Trophoblast cell (in vitro differentiated cells and primary cell): ENCODE data around the gene IGF2R.

Experiments
- DNase-seq, 2 donors: peaks; one replicate each; pipeline ENCODE4 v3.0.0-alpha.2; 2016
- H2AFZ ChIP-seq: 2 replicates; pipeline ENCODE4 v1.6.1; 2013; ENCODE audit warnings: low read length, moderate library complexity, mild to moderate bottlenecking; ENCODE audit not compliant: insufficient read depth, poor library complexity
- H2AK5ac ChIP-seq: 2 replicates; pipeline ENCODE4 v1.6.1; 2013; ENCODE audit warnings: mild to moderate bottlenecking, low read length
- H2BK120ac ChIP-seq: 2 replicates; pipeline ENCODE4 v1.6.1; 2013; ENCODE audit warnings: low read length, mild to moderate bottlenecking, moderate library complexity; ENCODE audit not compliant: insufficient read depth, poor library complexity
- H2BK12ac ChIP-seq: 2 replicates; pipeline ENCODE4 v1.6.1; 2013; ENCODE audit warnings: mild to moderate bottlenecking, low read length, moderate library complexity
- H2BK5ac ChIP-seq: 2 replicates; pipeline ENCODE4 v1.6.1; 2013; ENCODE audit warnings: low read length, low read depth, moderate library complexity, mild to moderate bottlenecking; ENCODE audit not compliant: poor library complexity
- H3K14ac ChIP-seq: 2 replicates; pipeline ENCODE4 v1.6.1; 2013; ENCODE audit warnings: mild to moderate bottlenecking, low read length
- H3K18ac ChIP-seq: 2 replicates; pipeline ENCODE4 v1.6.1; 2013; ENCODE audit warnings: mild to moderate bottlenecking, low read length
- H3K23ac ChIP-seq: 2 replicates; pipeline ENCODE4 v1.6.1; 2013; ENCODE audit warnings: low read length
- H3K27ac ChIP-seq: 2 replicates; pipeline ENCODE4 v1.5.1; 2013; ENCODE audit warnings: low read depth, mild to moderate bottlenecking, inconsistent platforms, low read length, moderate library complexity
- H3K27me3 ChIP-seq: 2 replicates; pipeline ENCODE4 v1.6.1; 2013; ENCODE audit warnings: inconsistent platforms, mild to moderate bottlenecking, low read length, moderate library complexity; ENCODE audit not compliant: insufficient read depth
- H3K36me3 ChIP-seq, 2 experiments: 1 replicate in 1 of 2; 2 replicates in 1 of 2; pipeline ENCODE4 v1.6.1; 2013; ENCODE audit warnings: low read length in 2 of 2, mild to moderate bottlenecking in 2 of 2, moderate library complexity in 1 of 2; ENCODE audit not compliant: insufficient read depth in 2 of 2, control insufficient read depth in 1 of 2
- H3K4ac ChIP-seq: 2 replicates; pipeline ENCODE4 v1.6.1; 2013; ENCODE audit warnings: low read depth, mild to moderate bottlenecking, low read length, moderate library complexity
- H3K4me1 ChIP-seq, 2 experiments: 1 replicate in 1 of 2; 2 replicates in 1 of 2; pipeline ENCODE4 v1.6.1; 2013; ENCODE audit warnings: low read length in 2 of 2, mild to moderate bottlenecking in 2 of 2, moderate library complexity in 1 of 2; ENCODE audit not compliant: insufficient read depth in 2 of 2, control insufficient read depth in 1 of 2
- H3K4me2 ChIP-seq: 2 replicates; pipeline ENCODE4 v1.6.1; 2013; ENCODE audit warnings: inconsistent platforms, mild to moderate bottlenecking, low read length, moderate library complexity
- H3K4me3 ChIP-seq: 2 replicates; pipeline ENCODE4 v1.5.1; 2013; ENCODE audit warnings: mild to moderate bottlenecking, low read depth, low read length, inconsistent platforms
- H3K79me1 ChIP-seq: one replicate; pipeline ENCODE4 v1.6.1; 2013; ENCODE audit warnings: low read length
- H3K79me2 ChIP-seq: 2 replicates; pipeline ENCODE4 v1.6.1; 2013; ENCODE audit warnings: low read length, mild to moderate bottlenecking; ENCODE audit not compliant: control insufficient read depth, insufficient read depth, poor library complexity
- H3K9ac ChIP-seq: 2 replicates; pipeline ENCODE4 v1.6.1; 2013; ENCODE audit warnings: mild to moderate bottlenecking, low read length
- H3K9me3 ChIP-seq: 2 replicates; pipeline ENCODE4 v1.6.1; 2013; ENCODE audit warnings: low read depth, mild to moderate bottlenecking, control low read depth, inconsistent platforms, low read length; ENCODE audit not compliant: insufficient read depth
- H4K12ac ChIP-seq: 2 replicates; pipeline ENCODE4 v1.6.1; 2013; ENCODE audit warnings: low read depth, mild to moderate bottlenecking, low read length, moderate library complexity
- H4K8ac ChIP-seq: 2 replicates; pipeline ENCODE4 v1.6.1; 2013; ENCODE audit warnings: low read depth, mild to moderate bottlenecking, low read length, moderate library complexity
- H4K91ac ChIP-seq: one replicate; pipeline ENCODE4 v1.6.1; 2013; ENCODE audit warnings: low read depth, mild to moderate bottlenecking, low read length, moderate library complexity
- whole genome bisulfite sequencing: extraction: QIAGEN DNeasy Blood & Tissue Kit; methylation state at CpG from one replicate; pipeline ENCODE4 v1.1.7; 2013; ENCODE audit warnings: missing lambda C conversion rate; ENCODE audit not compliant: insufficient read length, insufficient coverage; ENCODE audit errors: extremely low coverage; 5-methylcytosine and 5-hydroxymethylcytosine counted together

IGF2R gene

DNA sequence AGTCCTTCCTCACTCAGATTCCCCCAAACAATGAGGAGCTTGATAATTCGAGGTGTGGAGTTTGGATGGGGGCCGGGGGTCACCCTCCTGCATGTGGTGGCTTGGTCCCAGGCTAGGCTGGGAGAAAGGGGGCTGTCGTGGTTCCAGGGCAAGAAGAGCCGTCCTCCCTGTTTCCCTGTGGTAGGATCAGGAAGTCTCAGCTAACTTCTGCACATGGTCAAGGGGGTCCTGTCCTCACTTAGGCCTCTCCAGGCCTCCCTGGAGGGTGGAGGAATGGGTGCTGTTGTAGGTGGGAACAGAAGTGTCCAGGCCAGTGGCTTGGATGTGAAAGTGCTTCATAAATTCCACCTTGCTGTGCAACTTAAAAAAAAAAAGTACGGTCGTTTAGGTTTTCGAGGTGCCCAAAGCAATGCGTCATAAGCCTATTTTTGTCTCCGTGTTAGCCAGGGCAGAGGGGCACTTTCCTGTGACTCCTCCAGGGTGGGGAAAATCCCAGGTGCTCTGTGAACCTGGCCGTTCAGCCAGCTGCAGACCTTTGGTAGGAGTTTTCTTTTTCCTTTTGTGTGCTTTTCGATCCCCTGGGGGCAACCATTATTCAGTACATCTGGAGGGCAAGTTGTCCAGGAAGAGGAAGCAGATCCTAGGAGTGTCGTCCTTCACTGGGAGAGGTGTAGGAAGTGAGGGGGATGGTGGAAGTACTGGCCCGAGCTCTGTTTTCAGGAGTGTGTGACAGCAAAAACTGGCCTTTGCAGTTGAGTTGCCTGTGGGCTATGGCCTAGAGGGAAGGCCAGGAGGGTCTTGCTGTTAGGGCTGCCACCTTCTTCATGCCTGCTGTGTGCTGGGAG is 9.6 kb downstream of the IGF2R start:
- Histone ChIP-seq H4K12ac (peak overlapping the region; percentile 23), H4K8ac (no peak overlapping the region), H3K36me3 (peaks cover 0 to 2% of the 10 kb centered on the region in 2 experiments), H2BK5ac (no peak overlapping the region), H3K4me2 (no peak overlapping the region), H3K79me1 (no peaks in the 10 kb centered on the region), H2AFZ (no peak overlapping the region), H3K23ac (no peak overlapping the region), H3K79me2 (peaks cover 34% of the 10 kb centered on the region), H2AK5ac (no peak overlapping the region), H3K18ac (no peak overlapping the region), H3K14ac (peak overlapping the region; percentile 20), H3K4me1 (peaks cover 27 to 45% of the 10 kb centered on the region in 2 experiments), H3K4ac (peak overlapping the region; percentile 28), H3K27me3 (no peaks in the 10 kb centered on the region), H3K27ac (no peak overlapping the region), H3K4me3 (no peak overlapping the region), H2BK12ac (no peak overlapping the region), H2BK120ac (no peak overlapping the region), H4K91ac (no peak overlapping the region), H3K9me3 (no peaks in the 10 kb centered on the region), H3K9ac (no peak overlapping the region)
- DNase-seq = no peak
- WGBS = no CpG with 5 or more reads among the region's 13 CpGs

DNA sequence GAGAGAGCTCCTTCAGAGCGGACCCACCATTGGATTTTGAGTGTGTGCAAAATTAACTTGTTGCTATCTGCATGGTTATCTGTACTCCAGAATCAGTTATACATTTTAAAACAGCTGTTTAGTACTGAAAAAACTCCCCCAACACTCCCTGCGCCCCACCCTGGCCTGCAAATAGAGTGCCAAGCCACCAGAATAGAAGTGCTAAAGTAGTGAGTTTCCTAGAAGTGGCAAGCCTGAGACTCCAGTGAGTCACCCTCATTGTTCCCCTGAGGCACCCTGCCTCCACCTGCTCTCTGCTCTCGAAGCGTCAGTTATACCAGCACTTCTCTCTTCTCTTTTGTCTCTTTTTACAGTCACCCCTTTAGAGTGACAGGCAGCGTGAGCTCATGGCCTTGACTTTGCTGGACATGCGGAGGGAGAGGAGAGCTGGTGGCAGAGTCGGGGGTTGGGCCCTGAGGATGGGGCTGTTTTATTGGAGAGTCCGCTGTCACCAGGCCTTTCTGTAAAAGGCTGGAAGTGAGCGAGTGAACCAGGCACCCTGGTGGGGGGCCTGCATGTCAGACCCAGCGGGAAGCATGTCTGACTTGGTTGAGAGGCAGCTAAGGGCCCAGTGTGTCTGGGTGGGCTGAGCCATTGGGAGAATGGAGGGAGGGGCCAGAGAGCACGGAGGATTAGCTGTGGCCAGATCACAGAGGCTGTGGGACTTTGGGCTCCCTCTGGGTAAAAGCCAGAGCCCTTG is 10.4 kb downstream of the IGF2R start:
- peak; percentile 76 for DNase-seq
- Histone ChIP-seq H3K4me2 (no peak overlapping the region), H3K23ac (no peak overlapping the region), H3K79me2 (peaks cover 35% of the 10 kb centered on the region), H2BK120ac (no peak overlapping the region), H3K4ac (peak overlapping the region; percentile 44), H3K27ac (no peak overlapping the region), H3K9ac (no peak overlapping the region), H3K27me3 (no peaks in the 10 kb centered on the region), H3K9me3 (no peaks in the 10 kb centered on the region), H4K12ac (no peak overlapping the region), H3K14ac (no peak overlapping the region), H2AFZ (no peak overlapping the region), H3K18ac (no peak overlapping the region), H3K4me3 (no peak overlapping the region), H4K91ac (no peak overlapping the region), H2BK12ac (no peak overlapping the region), H2BK5ac (no peak overlapping the region), H3K36me3 (peaks cover 0 to 2% of the 10 kb centered on the region in 2 experiments), H3K4me1 (peaks cover 29 to 49% of the 10 kb centered on the region in 2 experiments), H4K8ac (no peak overlapping the region), H2AK5ac (no peak overlapping the region), H3K79me1 (no peaks in the 10 kb centered on the region)
- WGBS = no CpG with 5 or more reads among the region's 11 CpGs

- DNase-seq = no peak
- Histone ChIP-seq H3K79me1 (no peaks in the 10 kb centered on the region), H3K4me2 (no peak overlapping the region), H3K79me2 (peaks cover 35% of the 10 kb centered on the region), H4K12ac (no peak overlapping the region), H3K4me3 (no peak overlapping the region), H2BK12ac (no peak overlapping the region), H4K8ac (no peak overlapping the region), H3K23ac (no peak overlapping the region), H3K14ac (no peak overlapping the region), H2BK120ac (no peak overlapping the region), H4K91ac (no peak overlapping the region), H3K9me3 (no peaks in the 10 kb centered on the region), H2AK5ac (no peak overlapping the region), H3K9ac (no peak overlapping the region), H3K27ac (no peak overlapping the region), H3K27me3 (no peaks in the 10 kb centered on the region), H3K18ac (peak overlapping the region; percentile 57), H3K36me3 (peaks cover 0 to 2% of the 10 kb centered on the region in 2 experiments), H2AFZ (no peak overlapping the region), H3K4ac (peak overlapping the region; percentile 60), H3K4me1 (peaks cover 29 to 52% of the 10 kb centered on the region in 2 experiments), H2BK5ac (no peak overlapping the region)
- WGBS = no CpG with 5 or more reads among the region's 5 CpGs
Measured at GRCh38 chr6:159980474-159980873, 11.6 kb downstream of the IGF2R start.

DNA sequence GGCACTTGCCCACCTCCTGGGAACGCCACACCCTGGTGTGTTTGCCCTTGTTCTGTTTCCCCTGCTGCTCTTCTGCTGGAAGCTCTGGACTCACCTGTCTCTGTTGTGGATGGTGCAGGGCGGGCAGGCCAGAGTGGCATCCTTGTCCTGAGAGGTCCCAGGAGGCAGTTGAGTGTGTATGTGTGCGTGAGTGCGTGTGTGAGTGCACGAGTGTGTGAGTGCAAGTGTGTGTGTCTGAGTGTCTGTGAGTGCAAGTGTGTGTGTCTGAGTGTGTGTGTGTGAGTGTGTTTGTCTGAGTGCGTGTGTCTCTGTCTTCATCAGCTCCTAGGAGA is 12.2 kb downstream of the IGF2R start:
- Histone ChIP-seq H3K9me3 (no peaks in the 10 kb centered on the region), H2BK120ac (no peak overlapping the region), H4K12ac (no peak overlapping the region), H3K79me1 (no peaks in the 10 kb centered on the region), H4K91ac (no peak overlapping the region), H3K18ac (no peak overlapping the region), H3K4me1 (peaks cover 29 to 52% of the 10 kb centered on the region in 2 experiments), H3K4me2 (no peak overlapping the region), H3K14ac (no peak overlapping the region), H3K36me3 (peaks cover 0 to 2% of the 10 kb centered on the region in 2 experiments), H2AFZ (no peak overlapping the region), H3K79me2 (peaks cover 35% of the 10 kb centered on the region), H3K23ac (no peak overlapping the region), H3K27ac (no peak overlapping the region), H3K4ac (peak overlapping the region; percentile 60), H2BK12ac (no peak overlapping the region), H2BK5ac (no peak overlapping the region), H3K27me3 (no peaks in the 10 kb centered on the region), H3K9ac (no peak overlapping the region), H4K8ac (no peak overlapping the region), H3K4me3 (no peak overlapping the region), H2AK5ac (no peak overlapping the region)
- no CpG with 5 or more reads among the region's 6 CpGs for WGBS
- DNase-seq = no peak
